Endothelial cell of umbilical vein (primary cell): ENCODE data around the gene LOXL4. TPM values are rescaled to one million over a fixed set of nuclear protein-coding genes. Genes with fewer than 3 reads are reported as not detected.

ENCODE experiments used
- BruUV-seq: library from RNA; stranded (reverse); fragments of 400-500 nt; replicated peaks from 2 replicates; lab custom pipeline; 2021; lab: Mats Ljungman, UMichigan
- CTCF ChIA-PET: fragments of 300-600, 350-600 bp; sonication (Branson Sonifier 250); formaldehyde crosslinking; loops from one replicate; lab custom pipeline; 2021; ENCODE audit warnings: antibody characterized with exemption, inconsistent platforms; lab: Charles Lee
- POLR2A ChIA-PET: fragments of 300-600, 350-600 bp; sonication (Branson Sonifier 250); formaldehyde crosslinking; loops from one replicate; lab custom pipeline; 2021; ENCODE audit warnings: antibody characterized with exemption, inconsistent platforms; lab: Charles Lee
- DNase-seq: peaks from one replicate; pipeline ENCODE4 v3.0.0-alpha.2; 2011; ENCODE audit warnings: low read depth, low spot score
- FAIRE-seq: peaks from 2 replicates; lab custom pipeline; 2011; peaks lifted over from hg19 to GRCh38; lab: Jason Lieb, UNC
- H2AFZ ChIP-seq: 2 replicates; pipeline ENCODE4 v1.6.0; 2012; ENCODE audit warnings: low read depth, low read length, control low read depth, inconsistent platforms
- H3K27ac ChIP-seq: 2 replicates; pipeline ENCODE4 v1.5.1; 2011; ENCODE audit warnings: low read depth, mild to moderate bottlenecking, control low read depth, low read length, moderate library complexity; ENCODE audit not compliant: insufficient read depth
- H3K27me3 ChIP-seq, 2 experiments: 2 replicates each; pipeline versions ENCODE4 v1.6.0 to v1.6.1; 2011; ENCODE audit warnings: low read length in 2 of 2, mixed read lengths in 1 of 2; ENCODE audit not compliant: control insufficient read depth in 2 of 2, insufficient read depth in 2 of 2
- H3K36me3 ChIP-seq, 2 experiments: 2 replicates in 1 of 2; 3 replicates in 1 of 2; pipeline ENCODE4 v1.5.1; 2011; ENCODE audit warnings: low read length in 2 of 2, mild to moderate bottlenecking in 1 of 2, moderate library complexity in 1 of 2; ENCODE audit not compliant: control insufficient read depth in 2 of 2, insufficient read depth in 2 of 2; ENCODE audit errors: extremely low read depth in 1 of 2
- H3K4me1 ChIP-seq: 3 replicates; pipeline ENCODE4 v1.5.1; 2011; ENCODE audit warnings: mild to moderate bottlenecking, low read length; ENCODE audit not compliant: control insufficient read depth, insufficient read depth; ENCODE audit errors: extremely low read depth
- H3K4me2 ChIP-seq: 2 replicates; pipeline ENCODE4 v1.6.1; 2011; ENCODE audit warnings: low read length, control low read depth, mixed read lengths; ENCODE audit not compliant: insufficient read depth
- H3K4me3 ChIP-seq, 3 experiments: fragments of 200-600 bp in 1 of 3; sonication (generic), shearing (Covaris generic) in 1 of 3; replicated peaks in 1 of 3; 2 replicates each; pipeline ENCODE4 v1.5.1; 2011 to 2016; ENCODE audit warnings: control low read depth in 3 of 3, low read length in 3 of 3, mild to moderate bottlenecking in 2 of 3, inconsistent platforms in 1 of 3, low read depth in 1 of 3, moderate library complexity in 1 of 3; ENCODE audit not compliant: insufficient read depth in 1 of 3
- H3K79me2 ChIP-seq: 2 replicates; pipeline ENCODE4 v1.6.0; 2012; ENCODE audit warnings: low read length, inconsistent platforms; ENCODE audit not compliant: control insufficient read depth, insufficient read depth
- H3K9ac ChIP-seq: replicated peaks from 2 replicates; pipeline ENCODE3; 2011; ENCODE audit warnings: low read length, control low read depth; ENCODE audit not compliant: insufficient read depth; ENCODE audit errors: extremely low read depth
- H3K9me1 ChIP-seq: replicated peaks from 3 replicates; pipeline ENCODE4 v1.6.0; 2011; ENCODE audit warnings: mild to moderate bottlenecking, low read length; ENCODE audit not compliant: control insufficient read depth, insufficient read depth; ENCODE audit errors: extremely low read depth
- H3K9me3 ChIP-seq: replicated peaks from 2 replicates; pipeline ENCODE4 v1.5.1; 2012; ENCODE audit warnings: low read length, inconsistent platforms; ENCODE audit not compliant: control insufficient read depth, insufficient read depth
- H4K20me1 ChIP-seq: replicated peaks from 2 replicates; pipeline ENCODE3; 2011; ENCODE audit warnings: mild to moderate bottlenecking, low read length; ENCODE audit not compliant: control insufficient read depth, insufficient read depth; ENCODE audit errors: extremely low read depth
- CTCF ChIP-seq, 2 donors: IDR thresholded peaks; 1 replicate in 1 of 2; 2 replicates in 1 of 2; pipeline ENCODE4 v1.5.1; 2011; ENCODE audit warnings: low read length in 2 of 2, mild to moderate bottlenecking in 2 of 2, moderate library complexity in 2 of 2, control low read depth in 1 of 2, inconsistent platforms in 1 of 2, low read depth in 1 of 2; ENCODE audit not compliant: insufficient read depth in 1 of 2; ENCODE audit errors: extremely low read depth in 1 of 2
- JUN ChIP-seq: IDR thresholded peaks from 2 replicates; pipeline ENCODE4 v1.6.1; 2011; ENCODE audit warnings: borderline replicate concordance, low read depth; ENCODE audit not compliant: insufficient read length, insufficient read depth
- MAX ChIP-seq: IDR thresholded peaks from 2 replicates; pipeline ENCODE4 v1.6.1; 2011; ENCODE audit not compliant: insufficient read depth, insufficient read length
- MYC ChIP-seq: IDR thresholded peaks from one replicate; pipeline ENCODE4 v1.6.1; 2011; ENCODE audit warnings: mild to moderate bottlenecking, low read depth, low read length
- dilution Hi-C: fragments of 300-500 bp; cut with MboI; formaldehyde crosslinking; loops from one replicate; pipeline ENCODE4 v1.15.0; 2019; ENCODE audit warnings: low sequenced_read_pairs; ENCODE audit not compliant: extremely low pct_ligation_motif_present
- intact Hi-C: fragments of 100-400 bp; cut with micrococcal nuclease; formaldehyde crosslinking; loops from one replicate; pipeline ENCODE4 v1.10.0; 2022
- polyA plus RNA-seq, 4 experiments: library from polyadenylated mRNA; depleted of rRNA in 3 of 4; stranded (reverse) in 3 of 4; unstranded in 1 of 4; fragments of >200 nt; gene quantifications; 2 replicates each; pipeline versions ENCODE4 v1.2.1 to v1.2.3, GENCODE V29; 2011 to 2012; ENCODE audit warnings: missing spikeins in 1 of 4
- total RNA-seq: library from RNA; stranded (reverse); gene quantifications from 2 replicates; pipeline ENCODE4 v1.2.3, GENCODE V29; 2021

Gene LOXL4
- total and polyA plus RNA-seq, 2 donors (not counting 3 experiments of a cell fraction or from before 2014, with no cell fraction given): 1.4 to 1.9 TPM

- no peak for FAIRE-seq
- Histone ChIP-seq H3K79me2 (no peaks in the 10 kb centered on the region), H3K4me3 (no peak overlapping the region), H3K9me3 (no peaks in the 10 kb centered on the region), H3K9ac (no peak overlapping the region), H3K4me1 (no peaks in the 10 kb centered on the region), H3K27ac (no peak overlapping the region), H4K20me1 (no peaks in the 10 kb centered on the region), H3K36me3 (peaks cover 3 to 4% of the 10 kb centered on the region in 2 experiments), H3K4me2 (no peak overlapping the region), H3K9me1 (no peaks in the 10 kb centered on the region), H2AFZ (no peak overlapping the region), H3K27me3 (no peaks in the 10 kb centered on the region)
- no peak for TF ChIP-seq MAX
- TF ChIP-seq JUN: no peak
- TF ChIP-seq CTCF (IDR thresholded peaks at IDR 0.05; ENCODE audit: extremely low read depth in 1 of 2, insufficient read depth in 1 of 2, low read depth in 1 of 2, low read length in 2 of 2): no peak
- TF ChIP-seq MYC: no peak
- intact Hi-C loops: no loop called here
- POLR2A ChIA-PET: no interaction called here
- no TSS peak for BruUV-seq
- CTCF ChIA-PET: interaction anchor here (1.2 kb wide), 1 partner anchor 15 kb away, joined by 3 read pairs; no protein-coding TSS in a partner anchor
- no peak for DNase-seq
- dilution Hi-C loops: no loop called here
These were observed 20.0 kb downstream of the LOXL4 start for GRCh38 chr10:98248018-98248417.
